T-helper 22 cell (primary cell): ENCODE results near the gene CRACR2B.

ENCODE experiments used
- DNase-seq: peaks from one replicate; pipeline ENCODE4 v3.0.0-alpha.2; 2020; ENCODE audit warnings: low read depth

CRACR2B gene

DNA sequence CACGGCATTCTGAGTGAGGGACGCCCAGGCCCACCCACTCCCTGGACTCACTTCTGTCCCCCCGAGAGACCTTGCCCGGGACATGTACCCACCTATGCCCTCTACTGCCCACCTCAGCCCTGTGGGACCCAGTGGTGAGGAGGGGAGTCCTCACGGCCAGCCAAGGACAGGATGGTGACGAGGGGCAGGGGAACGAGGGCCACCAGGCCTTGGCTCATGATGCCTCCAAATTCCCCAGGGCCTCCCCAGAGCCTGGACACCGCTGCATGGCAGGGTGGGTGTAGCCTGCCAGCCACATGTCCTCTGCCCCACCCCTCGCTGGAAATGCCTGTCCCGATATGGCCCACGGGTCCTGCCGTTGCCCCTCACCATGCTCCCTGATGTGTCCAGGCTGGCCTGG, 41.1 kb downstream of the CRACR2B start:
- no peak for DNase-seq

- no peak for DNase-seq
These were observed 41.8 kb downstream of the CRACR2B start for GRCh38 chr11:869399-870126.

DNA sequence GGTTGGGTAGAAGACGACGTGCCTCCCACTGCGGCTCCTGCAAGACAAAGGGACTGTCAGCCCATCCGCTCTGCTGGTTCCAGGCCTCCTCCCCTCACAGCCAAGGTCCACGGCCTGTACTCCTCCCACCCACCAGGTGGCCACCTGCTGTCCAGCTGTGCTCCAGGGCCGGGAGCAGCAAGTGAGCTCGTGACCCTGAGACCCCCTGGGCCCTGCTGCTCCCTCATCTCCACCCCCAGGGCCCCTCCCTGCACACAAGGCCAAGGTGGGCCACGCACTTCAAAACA, 42.4 kb downstream of the CRACR2B start:
- DNase-seq = no peak

GRCh38 chr11:870418-870817, 42.7 kb downstream of the CRACR2B start:
- no peak for DNase-seq

DNA sequence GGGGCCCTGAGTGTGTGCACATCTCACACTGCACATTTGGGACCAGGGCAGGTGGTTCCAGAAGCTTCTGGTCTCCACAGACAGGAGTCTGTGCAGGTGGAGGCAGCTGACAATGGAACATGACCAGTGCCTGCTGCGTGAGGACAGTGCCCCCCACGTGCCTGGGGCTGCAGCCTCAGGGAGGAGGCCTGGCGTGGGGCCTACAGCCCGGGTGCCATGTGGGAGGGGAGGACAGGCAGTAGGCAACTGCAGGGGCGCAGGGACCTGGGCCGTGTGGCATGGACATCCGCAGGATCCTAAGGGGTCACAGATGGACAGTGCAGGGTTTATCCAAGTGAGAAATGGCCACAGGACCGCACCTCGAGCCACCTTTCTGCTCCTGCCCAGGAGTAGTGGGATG, 43.8 kb downstream of the CRACR2B start:
- no peak for DNase-seq

DNA sequence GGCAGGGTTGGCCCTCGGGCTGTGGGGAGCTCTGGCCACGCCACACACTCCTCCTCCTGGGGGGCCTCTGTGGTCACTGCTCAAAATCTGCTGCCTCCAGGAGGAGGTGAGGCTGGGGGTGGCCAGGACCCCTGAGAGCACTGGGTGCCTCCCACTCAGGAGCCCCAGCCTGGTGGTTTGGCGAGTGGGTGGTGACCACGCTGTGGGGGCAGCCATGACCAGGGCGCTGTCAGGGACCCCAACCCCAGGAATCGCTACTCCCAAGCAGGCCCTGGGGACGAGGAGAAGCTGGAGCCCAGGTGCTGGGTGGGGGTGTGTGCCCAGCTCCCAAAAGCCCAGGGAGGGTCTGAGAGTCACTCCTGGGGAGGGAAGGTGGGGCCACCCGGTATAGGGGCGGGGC, 45.1 kb downstream of the CRACR2B start:
- DNase-seq = no peak

- DNase-seq = no peak
These were observed 46.0 kb downstream of the CRACR2B start for GRCh38 chr11:873706-874105.

GRCh38 chr11:875203-875602, 47.5 kb downstream of the CRACR2B start:
- no peak for DNase-seq

- DNase-seq = no peak
These were observed 48.1 kb downstream of the CRACR2B start for GRCh38 chr11:875769-876301.

GRCh38 chr11:876545-876944, 48.8 kb downstream of the CRACR2B start:
- no peak for DNase-seq

GRCh38 chr11:877565-877964, 49.8 kb downstream of the CRACR2B start:
- DNase-seq = no peak

DNA sequence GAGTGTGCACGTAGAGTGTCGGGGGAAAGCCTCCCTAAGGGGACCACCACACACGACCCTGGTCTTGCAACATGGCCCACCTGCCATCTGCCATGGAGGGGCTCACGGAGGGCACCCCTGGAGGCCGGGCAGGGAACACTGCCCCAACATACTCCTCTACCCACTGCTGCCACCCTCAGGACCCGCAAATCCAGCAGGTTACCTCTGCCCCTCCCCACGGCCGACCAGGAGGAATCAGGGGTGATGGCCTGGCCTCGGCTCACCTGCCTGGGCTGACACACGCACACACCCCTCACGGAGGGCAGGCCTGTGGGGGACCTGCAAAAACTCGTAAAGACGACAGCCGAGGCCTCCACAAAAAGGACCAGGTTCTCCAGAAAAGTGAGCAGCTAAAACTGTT, 52.7 kb downstream of the CRACR2B start:
- DNase-seq = no peak
